GM12878 (cell line): ENCODE results near the gene LIN52.

Experiments
- FOXK2 ChIP-seq: fragments of 450-650 bp; IDR thresholded peaks from 2 replicates; pipeline ENCODE4 v1.6.1; 2017; ENCODE audit warnings: mild to moderate bottlenecking, moderate library complexity
- JUNB ChIP-seq: IDR thresholded peaks from 2 replicates; pipeline ENCODE4 v1.6.1; 2016; ENCODE audit warnings: antibody characterized with exemption, mild to moderate bottlenecking
- NR2C2 ChIP-seq: IDR thresholded peaks from 2 replicates; pipeline ENCODE4 v1.6.1; 2011; ENCODE audit warnings: borderline replicate concordance, low read depth; ENCODE audit not compliant: control insufficient read depth, insufficient read length
- RAD21 ChIP-seq: IDR thresholded peaks from 2 replicates; pipeline ENCODE4 v1.6.1; 2011; ENCODE audit warnings: mild to moderate bottlenecking, low read depth, low read length, moderate library complexity; ENCODE audit not compliant: insufficient read depth
- RELB ChIP-seq: fragments of 450-650 bp; IDR thresholded peaks from 2 replicates; pipeline ENCODE4 v1.6.1; 2017; ENCODE audit warnings: low read depth, mild to moderate bottlenecking, moderate library complexity

- TF ChIP-seq RAD21 (no peak), JUNB (no peak), NR2C2 (no peak), FOXK2 (no peak), RELB (no peak)
Measured at GRCh38 chr14:74176400-74176793, 91.6 kb downstream of the LIN52 start.
